Germinal center (tissue), 1 donor: ENCODE results near the gene ZNF823.
"Not testable (repeated sequence)": the region's sequence is repeated elsewhere in the genome, so short reads cannot be mapped to it uniquely, and the experiment has no call there.

Experiments
- DNase-seq: peaks from one replicate; pipeline ENCODE4 v3.0.0; 2012; ENCODE audit warnings: mixed read lengths, low spot score

The ZNF823 gene

GRCh38 chr19:11680689-11681302 is 58.0 kb downstream of the ZNF823 start:
- no peak for DNase-seq

DNA sequence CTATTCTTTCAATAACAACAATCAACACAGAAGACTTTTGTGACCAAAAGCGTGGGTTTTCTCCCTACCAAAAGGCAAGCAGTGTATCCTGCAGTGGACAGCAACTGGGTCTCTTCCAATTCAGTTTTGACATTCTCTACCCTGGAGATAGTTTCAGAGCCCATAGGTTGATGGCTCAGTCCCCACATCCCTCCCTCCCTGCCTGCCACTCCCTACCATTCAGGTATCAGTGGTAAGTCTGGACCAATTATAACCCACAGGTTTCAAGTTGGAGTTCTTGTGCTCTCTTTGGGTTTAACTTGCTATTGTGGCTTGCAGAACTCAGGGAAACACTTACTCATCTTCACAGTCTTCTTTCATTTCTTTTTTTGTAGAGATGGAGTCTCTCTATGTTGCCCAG is 60.2 kb downstream of the ZNF823 start:
- no peak for DNase-seq

- DNase-seq: not testable (repeated sequence)
Measured at GRCh38 chr19:11676661-11677600, 61.8 kb downstream of the ZNF823 start.

DNA sequence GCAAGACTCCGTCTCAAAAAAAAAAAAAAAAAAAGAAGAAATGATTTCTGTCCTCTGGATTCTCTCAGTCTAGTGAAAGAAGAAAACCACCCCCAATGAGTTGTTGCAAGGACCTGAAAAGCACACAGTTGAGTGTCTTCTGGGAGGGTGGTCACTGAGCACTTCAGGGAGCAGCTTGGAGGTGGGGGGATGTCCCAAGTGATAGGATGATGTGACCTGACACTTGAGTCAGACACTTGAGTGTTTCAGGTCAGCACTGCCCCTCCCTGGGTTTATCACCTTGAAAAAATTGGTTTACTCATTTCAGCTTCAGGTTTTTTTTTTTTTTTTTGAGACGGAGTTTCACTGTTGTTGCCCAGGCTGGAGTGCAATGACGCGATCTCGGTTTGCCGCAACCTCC is 63.2 kb downstream of the ZNF823 start:
- DNase-seq: no peak

- no peak for DNase-seq
Measured at GRCh38 chr19:11674067-11674492, 64.7 kb downstream of the ZNF823 start.

- DNase-seq: no peak
Measured at GRCh38 chr19:11673608-11674041, 65.1 kb downstream of the ZNF823 start.
